PC-3 (cell line): ENCODE data around the gene SH3PXD2B. TPM values are rescaled to one million over a fixed set of nuclear protein-coding genes. Genes with fewer than 3 reads are reported as not detected.

Source experiments
- ATAC-seq: fragments of 200-7000 bp; cut with Tn5 transposase; 2 replicates; pipeline ENCODE4 v1.9.1; 2020; ENCODE audit warnings: mild to moderate bottlenecking, moderate library complexity
- BruUV-seq: library from RNA; stranded (reverse); fragments of 400-500 nt; replicated peaks from 2 replicates; lab custom pipeline; 2021; lab: Mats Ljungman, UMichigan
- CTCF ChIA-PET: fragments of 300-600 bp; sonication (Branson Sonifier 250); formaldehyde crosslinking; loops from one replicate; lab custom pipeline; 2022; ENCODE audit warnings: antibody characterized with exemption; lab: Charles Lee
- POLR2A ChIA-PET: fragments of 300-600 bp; sonication (Branson Sonifier 250); formaldehyde crosslinking; loops from one replicate; lab custom pipeline; 2022; ENCODE audit warnings: antibody characterized with exemption; ENCODE audit not compliant: unreplicated experiment; lab: Charles Lee
- DNase-seq: peaks from one replicate; pipeline ENCODE4 v3.0.0-alpha.2; 2015
- H2AFZ ChIP-seq: fragments of 300-600 bp; sonication (generic); 2 replicates; pipeline ENCODE4 v1.6.0; 2016; ENCODE audit warnings: antibody characterized with exemption, low read length
- H3F3A ChIP-seq: fragments of 300-600 bp; sonication (generic); one replicate; pipeline ENCODE4 v1.6.0; 2017; ENCODE audit warnings: antibody characterized with exemption, low read length, control low read depth, mild to moderate bottlenecking; ENCODE audit not compliant: unreplicated experiment
- H3K27ac ChIP-seq: fragments of 300-600 bp; sonication (generic); 2 replicates; pipeline ENCODE4 v1.5.1; 2016; ENCODE audit warnings: mild to moderate bottlenecking, low read length
- H3K27me3 ChIP-seq: fragments of 300-600 bp; sonication (generic); 2 replicates; pipeline ENCODE4 v1.6.1; 2016; ENCODE audit warnings: low read length, mixed read lengths
- H3K36me3 ChIP-seq: fragments of 300-600 bp; sonication (generic); 2 replicates; pipeline ENCODE4 v1.6.1; 2016; ENCODE audit warnings: low read depth, mixed run types, low read length, mixed read lengths
- H3K4me1 ChIP-seq: fragments of 300-600 bp; sonication (generic); 2 replicates; pipeline ENCODE4 v1.5.1; 2016; ENCODE audit warnings: low read length; ENCODE audit not compliant: insufficient read depth
- H3K4me2 ChIP-seq: fragments of 300-600 bp; sonication (generic); 2 replicates; pipeline ENCODE4 v1.6.0; 2016; ENCODE audit warnings: low read length
- H3K4me3 ChIP-seq: fragments of 300-600 bp; sonication (generic); 2 replicates; pipeline ENCODE4 v1.5.1; 2016; ENCODE audit warnings: mild to moderate bottlenecking, low read length, mixed read lengths
- H3K79me2 ChIP-seq: fragments of 300-600 bp; sonication (generic); 2 replicates; pipeline ENCODE4 v1.6.1; 2017; ENCODE audit warnings: low read length, mixed read lengths
- H3K9ac ChIP-seq: fragments of 300-600 bp; sonication (generic); 2 replicates; pipeline ENCODE4 v1.6.0; 2016; ENCODE audit warnings: mild to moderate bottlenecking, low read length
- H3K9me2 ChIP-seq: fragments of 300-600 bp; sonication (generic); replicated peaks from 2 replicates; pipeline ENCODE4 v1.6.1; 2016; ENCODE audit warnings: mixed run types, low read length, mixed read lengths
- H3K9me3 ChIP-seq: fragments of 300-600 bp; sonication (generic); 2 replicates; pipeline ENCODE4 v1.6.1; 2016; ENCODE audit warnings: low read length, mixed read lengths
- H4K20me1 ChIP-seq: fragments of 300-600 bp; sonication (generic); 2 replicates; pipeline ENCODE4 v1.6.1; 2016; ENCODE audit warnings: low read length, mixed read lengths
- CTCF ChIP-seq: fragments of 300-600 bp; sonication (generic); conservative IDR thresholded peaks from 2 replicates; pipeline ENCODE4 v1.5.1; 2017; ENCODE audit warnings: antibody characterized with exemption, low read depth, mild to moderate bottlenecking, low read length
- EZH2 ChIP-seq: fragments of 300-600 bp; sonication (generic); IDR thresholded peaks from one replicate; pipeline ENCODE4 v1.6.1; 2017; ENCODE audit warnings: antibody characterized with exemption, mild to moderate bottlenecking, low read length; ENCODE audit not compliant: unreplicated experiment
- EZH2phosphoT487 ChIP-seq: fragments of 300-600 bp; sonication (generic); IDR thresholded peaks from 2 replicates; pipeline ENCODE4 v1.6.1; 2018; ENCODE audit warnings: mild to moderate bottlenecking, antibody characterized with exemption, low read length, borderline replicate concordance
- intact Hi-C: fragments of 100-400 bp; cut with micrococcal nuclease; formaldehyde crosslinking; loops from 2 replicates; pipeline ENCODE4 v1.9.0; 2023
- total RNA-seq: library from RNA; depleted of rRNA; stranded (reverse); fragments of >200 nt; gene quantifications from 2 replicates; pipeline ENCODE4 v1.2.3, GENCODE V29; 2014

Gene SH3PXD2B
- total RNA-seq, 1 experiment from 2014 or later, result 9.8 TPM

GRCh38 chr5:172405226-172406107, 48.9 kb downstream of the SH3PXD2B start:
- Histone ChIP-seq H3K79me2 (no peaks in the 10 kb centered on the region), H3K9me2 (no peaks in the 10 kb centered on the region), H4K20me1 (no peaks in the 10 kb centered on the region), H3K27me3 (no peaks in the 10 kb centered on the region), H3K27ac (no peak overlapping the region), H3F3A (no peaks in the 10 kb centered on the region), H2AFZ (no peak overlapping the region), H3K4me1 (peaks cover 32% of the 10 kb centered on the region), H3K4me3 (no peak overlapping the region), H3K9ac (no peak overlapping the region), H3K9me3 (no peaks in the 10 kb centered on the region), H3K4me2 (no peak overlapping the region), H3K36me3 (no peaks in the 10 kb centered on the region)
- DNase-seq (no peak), ATAC-seq (no peak)
- TF ChIP-seq EZH2phosphoT487, result no peak
- TF ChIP-seq EZH2, result no peak
- no peak for TF ChIP-seq CTCF
- BruUV-seq, result no TSS peak
- ChIA-PET POLR2A (no interaction called here), CTCF (no interaction called here)
- intact Hi-C loops, result no loop called here

GRCh38 chr5:172404746-172405145, 49.6 kb downstream of the SH3PXD2B start:
- intact Hi-C loops, result no loop called here
- no peaks in the 10 kb centered on the region for H3K27me3 ChIP-seq
- no peak overlapping the region for H2AFZ ChIP-seq
- DNase-seq (no peak), ATAC-seq (no peak)
- H3K36me3 ChIP-seq, result no peaks in the 10 kb centered on the region
- no TSS peak for BruUV-seq
- H3K27ac ChIP-seq, result no peak overlapping the region
- no peak overlapping the region for H3K4me2 ChIP-seq
- peaks cover 32% of the 10 kb centered on the region for H3K4me1 ChIP-seq
- H3K9ac ChIP-seq, result no peak overlapping the region
- TF ChIP-seq CTCF, result no peak
- no peak for TF ChIP-seq EZH2
- TF ChIP-seq EZH2phosphoT487, result no peak
- H3K9me3 ChIP-seq, result no peaks in the 10 kb centered on the region
- no peaks in the 10 kb centered on the region for H4K20me1 ChIP-seq
- H3K79me2 ChIP-seq, result no peaks in the 10 kb centered on the region
- H3K4me3 ChIP-seq, result no peak overlapping the region
- POLR2A ChIA-PET, result no interaction called here
- H3F3A ChIP-seq, result no peaks in the 10 kb centered on the region
- H3K9me2 ChIP-seq, result no peaks in the 10 kb centered on the region
- CTCF ChIA-PET, result no interaction called here

- no peak for ATAC-seq
- H3K9me2 ChIP-seq, result no peaks in the 10 kb centered on the region
- intact Hi-C loops, result no loop called here
- no TSS peak for BruUV-seq
- H3K4me1 ChIP-seq, result peaks cover 25% of the 10 kb centered on the region
- H3K79me2 ChIP-seq, result no peaks in the 10 kb centered on the region
- no peak overlapping the region for H3K4me2 ChIP-seq
- no peak overlapping the region for H3K9ac ChIP-seq
- no peaks in the 10 kb centered on the region for H3K27me3 ChIP-seq
- no peak overlapping the region for H3K4me3 ChIP-seq
- H3K9me3 ChIP-seq, result no peaks in the 10 kb centered on the region
- no peaks in the 10 kb centered on the region for H3F3A ChIP-seq
- POLR2A ChIA-PET, result no interaction called here
- CTCF ChIA-PET, result no interaction called here
- H3K36me3 ChIP-seq, result no peaks in the 10 kb centered on the region
- H4K20me1 ChIP-seq, result no peaks in the 10 kb centered on the region
- TF ChIP-seq CTCF (no peak), EZH2phosphoT487 (no peak), EZH2 (no peak)
- H2AFZ ChIP-seq, result no peak overlapping the region
- DNase-seq, result no peak
- H3K27ac ChIP-seq, result no peak overlapping the region
These were observed 50.5 kb downstream of the SH3PXD2B start for GRCh38 chr5:172403817-172404216.
